ENCODE measurements around the gene PERM1.

The PERM1 gene

GRCh38 chr1:932776-933602 is 48.9 kb downstream of the PERM1 start:
- DNase-seq (ENCODE audit: low spot score) = no peak

DNA sequence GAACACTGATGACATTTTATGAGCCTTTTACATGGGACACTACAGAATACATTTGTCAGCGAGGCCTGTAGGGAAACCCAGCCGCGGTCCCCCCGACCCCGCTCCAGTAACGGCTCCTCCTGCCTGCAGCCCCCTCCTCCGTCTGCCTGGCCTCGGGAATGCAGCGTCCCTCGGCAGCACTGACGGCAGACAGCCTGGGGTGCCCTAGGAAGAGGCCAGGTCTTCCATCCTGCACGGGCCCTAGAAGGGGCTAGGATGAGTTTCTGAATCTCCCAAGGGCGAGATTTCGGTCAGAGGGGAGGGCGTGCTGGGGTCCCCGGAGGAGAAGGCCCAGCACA is 49.8 kb downstream of the PERM1 start:
- no peak for DNase-seq (ENCODE audit: low spot score)

- DNase-seq (ENCODE audit: low spot score) = no peak
These were observed 50.3 kb downstream of the PERM1 start for GRCh38 chr1:931380-932172.

DNA sequence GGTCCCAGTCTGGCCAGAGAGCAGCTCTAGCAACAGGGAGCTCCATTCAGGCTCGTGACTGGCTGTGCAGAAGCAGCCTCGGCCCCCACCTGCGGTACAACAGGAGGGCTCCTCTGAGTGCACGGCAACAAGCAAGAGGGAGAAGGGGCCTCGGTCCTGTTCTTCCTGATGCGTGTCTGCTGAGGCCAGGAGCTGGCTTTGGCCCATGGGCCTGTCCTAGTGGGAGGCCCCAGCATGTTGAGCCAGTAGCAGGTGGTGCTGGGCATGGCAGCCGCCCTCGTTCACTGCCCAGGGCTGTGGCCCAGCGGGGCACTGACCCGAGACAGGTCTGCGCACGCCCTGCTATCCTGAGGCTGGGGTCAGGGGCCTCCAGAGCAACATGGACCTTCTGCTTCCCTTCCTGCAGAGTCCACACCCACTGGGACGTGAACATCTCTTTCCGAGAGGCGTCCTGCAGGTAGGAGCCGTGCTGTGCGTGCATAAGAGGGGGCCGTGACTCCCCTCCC is 51.2 kb downstream of the PERM1 start:
- DNase-seq (ENCODE audit: low spot score) = no peak

DNA sequence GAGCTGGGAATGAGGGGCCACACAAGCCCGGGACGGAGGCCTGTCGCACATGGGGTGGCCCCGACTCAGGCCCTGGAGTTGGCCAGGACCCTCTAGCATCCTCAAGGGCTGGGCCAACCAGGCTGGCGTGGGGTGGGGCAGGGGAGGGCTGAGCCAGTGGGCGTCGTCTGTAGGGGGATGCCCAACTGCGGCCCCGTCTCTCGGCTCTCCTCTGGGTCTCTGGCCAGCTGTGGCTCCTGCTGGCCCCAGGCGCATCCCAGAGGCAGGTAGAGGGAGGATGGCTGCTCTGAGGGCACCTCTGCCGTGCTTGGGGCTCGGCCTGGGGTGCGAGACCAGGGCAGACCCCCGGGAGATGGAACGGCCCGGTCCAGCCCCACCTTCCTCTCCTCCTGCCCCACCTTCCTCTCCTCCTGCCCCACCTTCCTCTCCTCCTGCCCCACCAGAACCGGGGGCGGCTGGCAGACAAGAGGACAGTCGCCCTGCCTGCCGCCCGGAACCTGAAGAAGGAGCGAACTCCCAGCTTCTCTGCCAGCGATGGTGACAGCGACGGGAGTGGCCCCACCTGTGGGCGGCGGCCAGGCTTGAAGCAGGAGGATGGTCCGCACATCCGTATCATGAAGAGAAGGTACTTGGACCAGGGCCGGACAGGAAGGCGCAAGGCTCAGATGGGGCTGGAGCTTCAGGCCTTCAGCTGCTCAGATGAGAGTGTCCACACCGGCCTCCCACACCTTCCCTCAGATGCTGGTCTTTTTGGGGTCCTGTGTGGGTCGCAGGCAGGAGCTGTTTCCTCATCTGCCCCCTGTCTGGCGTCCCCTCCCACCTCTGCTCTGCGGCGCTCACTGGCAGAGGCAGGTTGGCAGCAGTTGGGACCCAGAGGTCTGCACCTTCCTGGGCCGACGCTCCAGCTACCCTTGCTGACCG is 51.9 kb downstream of the PERM1 start:
- no peak for DNase-seq (ENCODE audit: low spot score)

DNA sequence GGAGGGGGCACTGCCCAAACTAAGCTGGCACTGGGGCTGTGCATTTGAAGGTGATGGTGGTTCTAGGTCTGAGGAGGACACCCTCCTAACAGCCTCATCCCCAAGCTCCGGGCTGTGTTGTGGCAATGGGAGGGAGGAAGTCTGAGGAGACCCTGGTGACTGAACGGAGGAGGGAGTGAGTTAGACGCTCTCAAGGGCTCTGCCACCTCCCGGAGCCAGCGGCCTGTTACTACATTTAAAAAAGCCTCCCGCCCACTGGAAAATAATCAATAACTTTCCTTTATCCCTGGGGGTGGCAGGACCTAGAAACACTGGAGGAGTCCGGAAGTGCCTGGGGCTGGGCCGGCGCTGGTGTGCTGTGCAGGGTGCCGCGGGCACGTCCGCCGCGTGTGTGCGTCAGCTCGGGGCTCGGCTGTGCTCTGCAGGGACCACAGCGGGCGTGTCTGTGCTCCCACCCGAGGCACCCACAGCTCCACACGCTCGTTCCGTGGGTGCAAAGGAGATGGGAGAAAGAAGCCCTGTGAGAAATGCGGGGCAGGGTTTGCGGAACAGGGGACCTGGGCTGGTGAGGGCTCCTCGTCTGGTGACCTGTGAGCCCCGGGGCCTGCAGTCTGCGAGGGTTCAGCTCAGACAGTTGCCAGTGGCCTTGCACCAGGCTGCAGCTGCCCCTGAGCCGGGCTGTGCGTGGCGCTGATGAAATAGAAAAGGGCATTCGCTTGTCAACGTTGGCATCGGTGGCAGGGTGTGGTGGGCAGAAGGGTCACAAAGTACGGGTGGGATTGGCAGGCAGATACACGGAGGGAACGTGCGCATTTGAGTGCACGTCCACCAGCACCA is 52.9 kb downstream of the PERM1 start:
- DNase-seq (ENCODE audit: low spot score) = no peak

DNA sequence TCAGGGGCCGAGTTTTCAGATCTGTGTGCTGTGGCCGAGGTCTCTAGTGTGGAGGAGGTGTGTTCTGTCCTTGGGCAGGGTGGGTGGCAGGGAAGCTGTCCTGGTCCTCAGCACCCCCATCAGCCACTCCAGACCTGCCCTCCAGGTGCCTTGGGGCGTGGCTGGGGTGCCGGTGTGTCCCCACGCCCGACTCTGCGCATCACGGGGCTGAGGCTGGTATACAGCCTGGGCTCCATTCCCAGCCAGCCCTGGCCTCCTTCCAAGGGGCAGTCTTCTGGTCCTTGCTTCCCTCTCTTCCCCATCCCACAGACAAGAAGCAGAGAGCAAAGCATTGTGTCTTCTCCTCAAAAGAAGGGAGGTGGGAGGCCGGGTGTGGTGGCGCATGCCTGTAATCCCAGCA is 54.1 kb downstream of the PERM1 start:
- no peak for DNase-seq (ENCODE audit: low spot score)

- no peak for DNase-seq (ENCODE audit: low spot score)
These were observed 54.7 kb downstream of the PERM1 start for GRCh38 chr1:927234-927633.

- DNase-seq (ENCODE audit: low spot score) = no peak
These were observed 56.1 kb downstream of the PERM1 start for GRCh38 chr1:925561-926421.

Measured in hepatic stellate cell (primary cell).